Trophoblast cell (in vitro differentiated cells and primary cell): ENCODE measurements around the gene DNASE1L1.

Experiments
- DNase-seq, 2 donors: peaks; one replicate each; pipeline ENCODE4 v3.0.0-alpha.2; 2016
- H2AFZ ChIP-seq: 2 replicates; pipeline ENCODE4 v1.6.1; 2013; ENCODE audit warnings: low read length, moderate library complexity, mild to moderate bottlenecking; ENCODE audit not compliant: insufficient read depth, poor library complexity
- H2AK5ac ChIP-seq: 2 replicates; pipeline ENCODE4 v1.6.1; 2013; ENCODE audit warnings: mild to moderate bottlenecking, low read length
- H2BK120ac ChIP-seq: 2 replicates; pipeline ENCODE4 v1.6.1; 2013; ENCODE audit warnings: low read length, mild to moderate bottlenecking, moderate library complexity; ENCODE audit not compliant: insufficient read depth, poor library complexity
- H2BK12ac ChIP-seq: 2 replicates; pipeline ENCODE4 v1.6.1; 2013; ENCODE audit warnings: mild to moderate bottlenecking, low read length, moderate library complexity
- H2BK5ac ChIP-seq: 2 replicates; pipeline ENCODE4 v1.6.1; 2013; ENCODE audit warnings: low read length, low read depth, moderate library complexity, mild to moderate bottlenecking; ENCODE audit not compliant: poor library complexity
- H3K14ac ChIP-seq: 2 replicates; pipeline ENCODE4 v1.6.1; 2013; ENCODE audit warnings: mild to moderate bottlenecking, low read length
- H3K18ac ChIP-seq: 2 replicates; pipeline ENCODE4 v1.6.1; 2013; ENCODE audit warnings: mild to moderate bottlenecking, low read length
- H3K23ac ChIP-seq: 2 replicates; pipeline ENCODE4 v1.6.1; 2013; ENCODE audit warnings: low read length
- H3K27ac ChIP-seq: 2 replicates; pipeline ENCODE4 v1.5.1; 2013; ENCODE audit warnings: low read depth, mild to moderate bottlenecking, inconsistent platforms, low read length, moderate library complexity
- H3K27me3 ChIP-seq: 2 replicates; pipeline ENCODE4 v1.6.1; 2013; ENCODE audit warnings: inconsistent platforms, mild to moderate bottlenecking, low read length, moderate library complexity; ENCODE audit not compliant: insufficient read depth
- H3K36me3 ChIP-seq, 2 experiments: 1 replicate in 1 of 2; 2 replicates in 1 of 2; pipeline ENCODE4 v1.6.1; 2013; ENCODE audit warnings: low read length in 2 of 2, mild to moderate bottlenecking in 2 of 2, moderate library complexity in 1 of 2; ENCODE audit not compliant: insufficient read depth in 2 of 2, control insufficient read depth in 1 of 2
- H3K4ac ChIP-seq: 2 replicates; pipeline ENCODE4 v1.6.1; 2013; ENCODE audit warnings: low read depth, mild to moderate bottlenecking, low read length, moderate library complexity
- H3K4me1 ChIP-seq, 2 experiments: 1 replicate in 1 of 2; 2 replicates in 1 of 2; pipeline ENCODE4 v1.6.1; 2013; ENCODE audit warnings: low read length in 2 of 2, mild to moderate bottlenecking in 2 of 2, moderate library complexity in 1 of 2; ENCODE audit not compliant: insufficient read depth in 2 of 2, control insufficient read depth in 1 of 2
- H3K4me2 ChIP-seq: 2 replicates; pipeline ENCODE4 v1.6.1; 2013; ENCODE audit warnings: inconsistent platforms, mild to moderate bottlenecking, low read length, moderate library complexity
- H3K4me3 ChIP-seq: 2 replicates; pipeline ENCODE4 v1.5.1; 2013; ENCODE audit warnings: mild to moderate bottlenecking, low read depth, low read length, inconsistent platforms
- H3K79me1 ChIP-seq: one replicate; pipeline ENCODE4 v1.6.1; 2013; ENCODE audit warnings: low read length
- H3K79me2 ChIP-seq: 2 replicates; pipeline ENCODE4 v1.6.1; 2013; ENCODE audit warnings: low read length, mild to moderate bottlenecking; ENCODE audit not compliant: control insufficient read depth, insufficient read depth, poor library complexity
- H3K9ac ChIP-seq: 2 replicates; pipeline ENCODE4 v1.6.1; 2013; ENCODE audit warnings: mild to moderate bottlenecking, low read length
- H3K9me3 ChIP-seq: 2 replicates; pipeline ENCODE4 v1.6.1; 2013; ENCODE audit warnings: low read depth, mild to moderate bottlenecking, control low read depth, inconsistent platforms, low read length; ENCODE audit not compliant: insufficient read depth
- H4K12ac ChIP-seq: 2 replicates; pipeline ENCODE4 v1.6.1; 2013; ENCODE audit warnings: low read depth, mild to moderate bottlenecking, low read length, moderate library complexity
- H4K8ac ChIP-seq: 2 replicates; pipeline ENCODE4 v1.6.1; 2013; ENCODE audit warnings: low read depth, mild to moderate bottlenecking, low read length, moderate library complexity
- H4K91ac ChIP-seq: one replicate; pipeline ENCODE4 v1.6.1; 2013; ENCODE audit warnings: low read depth, mild to moderate bottlenecking, low read length, moderate library complexity
- WGBS: extraction: QIAGEN DNeasy Blood & Tissue Kit; methylation state at CpG from one replicate; pipeline ENCODE4 v1.1.7; 2013; ENCODE audit warnings: missing lambda C conversion rate; ENCODE audit not compliant: insufficient read length, insufficient coverage; ENCODE audit errors: extremely low coverage; 5-methylcytosine and 5-hydroxymethylcytosine counted together

The DNASE1L1 gene

GRCh38 chrX:154441984-154442707, 33.1 kb upstream of the DNASE1L1 start:
- no peak overlapping the region for H3K18ac ChIP-seq
- no peak overlapping the region for H3K4me2 ChIP-seq
- H3K9ac ChIP-seq = no peak overlapping the region
- peaks cover 17% of the 10 kb centered on the region for H3K79me1 ChIP-seq
- peaks cover 60 to 63% of the 10 kb centered on the region in 2 experiments for H3K36me3 ChIP-seq
- no CpG with 5 or more reads among the region's 21 CpGs for WGBS
- H2AK5ac ChIP-seq = no peak overlapping the region
- H4K91ac ChIP-seq = no peak overlapping the region
- no peaks in the 10 kb centered on the region for H3K9me3 ChIP-seq
- no peak overlapping the region for H2AFZ ChIP-seq
- no peak overlapping the region for H3K14ac ChIP-seq
- no peak overlapping the region for H3K4me3 ChIP-seq
- no peak overlapping the region for H3K4ac ChIP-seq
- H2BK5ac ChIP-seq = no peak overlapping the region
- no peak overlapping the region for H2BK120ac ChIP-seq
- no peak overlapping the region for H4K12ac ChIP-seq
- no peak for DNase-seq
- H4K8ac ChIP-seq = no peak overlapping the region
- H3K4me1 ChIP-seq = peaks cover 16 to 20% of the 10 kb centered on the region in 2 experiments
- H3K27ac ChIP-seq = no peak overlapping the region
- H3K79me2 ChIP-seq = peaks cover 20% of the 10 kb centered on the region
- no peak overlapping the region for H2BK12ac ChIP-seq
- no peak overlapping the region for H3K23ac ChIP-seq
- no peaks in the 10 kb centered on the region for H3K27me3 ChIP-seq

GRCh38 chrX:154441564-154441963, 32.5 kb upstream of the DNASE1L1 start:
- no peak overlapping the region for H4K12ac ChIP-seq
- no peak overlapping the region for H3K9ac ChIP-seq
- peaks cover 55 to 57% of the 10 kb centered on the region in 2 experiments for H3K36me3 ChIP-seq
- no peak overlapping the region for H3K4me3 ChIP-seq
- no peak overlapping the region for H2AFZ ChIP-seq
- no peaks in the 10 kb centered on the region for H3K9me3 ChIP-seq
- no peak overlapping the region for H3K23ac ChIP-seq
- H4K91ac ChIP-seq = no peak overlapping the region
- H2AK5ac ChIP-seq = no peak overlapping the region
- H3K4me1 ChIP-seq = peaks cover 16 to 20% of the 10 kb centered on the region in 2 experiments
- peaks cover 24% of the 10 kb centered on the region for H3K79me2 ChIP-seq
- H2BK5ac ChIP-seq = no peak overlapping the region
- no peak overlapping the region for H3K27ac ChIP-seq
- H3K14ac ChIP-seq = no peak overlapping the region
- no peak for DNase-seq
- no peak overlapping the region for H3K4me2 ChIP-seq
- H2BK12ac ChIP-seq = no peak overlapping the region
- no peak overlapping the region for H2BK120ac ChIP-seq
- H3K27me3 ChIP-seq = no peaks in the 10 kb centered on the region
- H3K18ac ChIP-seq = no peak overlapping the region
- no peak overlapping the region for H3K4ac ChIP-seq
- H4K8ac ChIP-seq = no peak overlapping the region
- no CpG with 5 or more reads among the region's 11 CpGs for WGBS
- H3K79me1 ChIP-seq = peaks cover 21% of the 10 kb centered on the region

- no peak overlapping the region for H2BK120ac ChIP-seq
- no peak overlapping the region for H4K91ac ChIP-seq
- no peak overlapping the region for H3K23ac ChIP-seq
- peaks cover 50 to 53% of the 10 kb centered on the region in 2 experiments for H3K36me3 ChIP-seq
- no peak overlapping the region for H3K18ac ChIP-seq
- H3K4me2 ChIP-seq = no peak overlapping the region
- no peak overlapping the region for H2AK5ac ChIP-seq
- H2BK12ac ChIP-seq = no peak overlapping the region
- H3K4me1 ChIP-seq = peaks cover 16 to 23% of the 10 kb centered on the region in 2 experiments
- H3K14ac ChIP-seq = no peak overlapping the region
- DNase-seq = no peak
- H3K79me2 ChIP-seq = peaks cover 24% of the 10 kb centered on the region
- H3K9ac ChIP-seq = no peak overlapping the region
- no peaks in the 10 kb centered on the region for H3K9me3 ChIP-seq
- no peak overlapping the region for H4K8ac ChIP-seq
- no CpG with 5 or more reads among the region's 17 CpGs for WGBS
- H3K27ac ChIP-seq = no peak overlapping the region
- H3K4me3 ChIP-seq = no peak overlapping the region
- H3K27me3 ChIP-seq = no peaks in the 10 kb centered on the region
- no peak overlapping the region for H3K4ac ChIP-seq
- H2BK5ac ChIP-seq = no peak overlapping the region
- H4K12ac ChIP-seq = no peak overlapping the region
- H2AFZ ChIP-seq = no peak overlapping the region
- peaks cover 23% of the 10 kb centered on the region for H3K79me1 ChIP-seq
Measured at GRCh38 chrX:154440623-154441357, 31.7 kb upstream of the DNASE1L1 start.

GRCh38 chrX:154439841-154440240, 30.8 kb upstream of the DNASE1L1 start:
- no peak overlapping the region for H2BK120ac ChIP-seq
- no peak overlapping the region for H3K18ac ChIP-seq
- no peak overlapping the region for H2BK5ac ChIP-seq
- H3K4me2 ChIP-seq = no peak overlapping the region
- H2AK5ac ChIP-seq = no peak overlapping the region
- peaks cover 22% of the 10 kb centered on the region for H3K79me1 ChIP-seq
- H3K27me3 ChIP-seq = no peaks in the 10 kb centered on the region
- H3K23ac ChIP-seq = no peak overlapping the region
- H2AFZ ChIP-seq = no peak overlapping the region
- no peaks in the 10 kb centered on the region for H3K9me3 ChIP-seq
- H2BK12ac ChIP-seq = no peak overlapping the region
- H3K79me2 ChIP-seq = peaks cover 23% of the 10 kb centered on the region
- H3K4me3 ChIP-seq = no peak overlapping the region
- no peak overlapping the region for H4K12ac ChIP-seq
- no peak overlapping the region for H4K91ac ChIP-seq
- no peak overlapping the region for H3K4ac ChIP-seq
- WGBS = no CpG with 5 or more reads among the region's 18 CpGs
- H3K36me3 ChIP-seq = peaks cover 58 to 59% of the 10 kb centered on the region in 2 experiments
- H3K9ac ChIP-seq = no peak overlapping the region
- H3K27ac ChIP-seq = no peak overlapping the region
- no peak overlapping the region for H4K8ac ChIP-seq
- no peak for DNase-seq
- H3K4me1 ChIP-seq = peaks cover 14 to 17% of the 10 kb centered on the region in 2 experiments
- no peak overlapping the region for H3K14ac ChIP-seq
